ENCODE results near the gene PRR7.

Gene PRR7

GRCh38 chr5:177494346-177495195, 48.0 kb downstream of the PRR7 start (continued):
- TF ChIP-seq ZNF394 (tag by site-specific recombination; IDR thresholded peaks at IDR 0.05; ENCODE audit: borderline replicate concordance) (no peak), ZNF701 (tag by site-specific recombination; IDR thresholded peaks at IDR 0.05) (no peak), MEIS1 (CRISPR knock-in tag; IDR thresholded peaks at IDR 0.05; ENCODE audit: borderline replicate concordance) (no peak), ZFP69B (tag by site-specific recombination; IDR thresholded peaks at IDR 0.05) (peak; percentile 94), SP7 (tag by site-specific recombination; IDR thresholded peaks at IDR 0.05) (peak; percentile 71), SP2 (tag by site-specific recombination; IDR thresholded peaks at IDR 0.05) (peak; percentile 61), ZNF366 (tag by site-specific recombination; conservative IDR thresholded peaks at IDR 0.05) (peak; percentile 87), ZNF112 (tag by site-specific recombination; IDR thresholded peaks at IDR 0.05) (no peak), KLF9 (tag by site-specific recombination; IDR thresholded peaks at IDR 0.05; ENCODE audit: low read depth) (peak; percentile 87), ZNF785 (tag by site-specific recombination; IDR thresholded peaks at IDR 0.05) (peak; percentile 65; the same call in 1 of the 2 replicates), KLF17 (tag by site-specific recombination; IDR thresholded peaks at IDR 0.05) (peak; percentile 97), ZNF529 (tag by site-specific recombination; IDR thresholded peaks at IDR 0.05; ENCODE audit: insufficient replicate concordance) (no peak), ZBTB49 (tag by site-specific recombination; IDR thresholded peaks at IDR 0.05; ENCODE audit: low read depth) (no peak), ZNF837 (tag by site-specific recombination; IDR thresholded peaks at IDR 0.05) (no peak), HIC1 (tag by site-specific recombination; IDR thresholded peaks at IDR 0.05) (peak; percentile 85), KLF16 (tag by site-specific recombination; IDR thresholded peaks at IDR 0.05) (peak; percentile 89), ZNF174 (tag by site-specific recombination; IDR thresholded peaks at IDR 0.05) (no peak), ZNF324 (tag by site-specific recombination; IDR thresholded peaks at IDR 0.05) (0 out of 2 replicates have a peak, but pooled peaks have one; percentile 25), KLF7 (tag by site-specific recombination; IDR thresholded peaks at IDR 0.05; ENCODE audit: borderline replicate concordance) (peak; percentile 55; the same call in 1 of the 2 replicates), ZNF501 (tag by site-specific recombination; IDR thresholded peaks at IDR 0.05) (no peak), EGR2 (tag by site-specific recombination; IDR thresholded peaks at IDR 0.05; ENCODE audit: low read depth) (peak; percentile 62), BCL11A (tag by site-specific recombination; IDR thresholded peaks at IDR 0.05; ENCODE audit: low read depth) (0 out of 2 replicates have a peak, but pooled peaks have one; percentile 21)
